NK-92 (cell line): ENCODE measurements around the gene OR8U1.
"Not testable (repeated sequence)": the region's sequence is repeated elsewhere in the genome, so short reads cannot be mapped to it uniquely, and the experiment has no call there.

ENCODE experiments used
- DNase-seq: peaks from one replicate; lab custom pipeline; 2025; ENCODE audit not compliant: unreplicated experiment; lab: John Stamatoyannopoulos, UW

OR8U1 gene

GRCh38 chr11:56375324-56375723, at the start of gene OR8U1:
Gene OR8U1 (plus strand): TSS chr11:56375624. CDS start chr11:56375624, 0 bp downstream.
- DNase-seq = no peak

- no peak for DNase-seq
Measured at GRCh38 chr11:56331861-56332491, 43.4 kb upstream of the OR8U1 start.

DNA sequence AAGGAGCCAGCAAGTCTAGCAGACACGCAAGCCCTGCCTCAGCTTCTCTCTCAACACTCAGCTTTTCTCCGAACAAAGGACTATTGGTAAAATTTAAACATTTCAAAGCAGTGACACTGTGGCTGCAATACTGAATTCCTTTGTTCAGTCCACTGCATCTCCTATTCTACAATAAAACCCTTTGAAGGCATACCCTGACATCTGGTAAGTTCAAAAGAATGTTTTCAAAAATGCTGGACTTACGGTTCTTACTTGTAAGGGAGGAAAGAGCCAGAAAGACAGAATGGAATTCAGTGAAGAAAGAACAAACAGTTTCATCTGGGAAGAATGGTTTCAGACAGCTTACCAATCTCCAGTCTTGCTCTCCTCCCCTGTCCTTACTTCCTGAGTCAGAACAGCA, 42.3 kb upstream of the OR8U1 start:
- DNase-seq = no peak

DNA sequence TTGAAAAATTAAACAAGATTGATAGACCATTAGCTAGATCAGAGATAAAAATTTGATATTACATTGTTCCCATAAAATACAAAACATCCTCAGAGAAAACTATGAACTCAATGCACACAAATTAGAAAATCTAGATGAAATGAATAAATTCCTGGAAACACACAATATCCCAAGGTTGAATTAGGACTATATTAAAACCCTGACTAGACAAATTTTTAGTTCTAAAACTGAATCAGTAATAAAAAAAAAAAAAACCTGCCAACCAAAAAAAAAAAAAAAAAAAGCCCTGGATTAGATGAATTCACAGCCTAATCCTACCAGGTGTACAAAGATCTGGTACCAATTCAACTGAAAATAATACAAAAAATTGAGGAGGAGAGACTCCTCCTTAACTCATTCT, 35.1 kb upstream of the OR8U1 start:
- DNase-seq = no peak

DNA sequence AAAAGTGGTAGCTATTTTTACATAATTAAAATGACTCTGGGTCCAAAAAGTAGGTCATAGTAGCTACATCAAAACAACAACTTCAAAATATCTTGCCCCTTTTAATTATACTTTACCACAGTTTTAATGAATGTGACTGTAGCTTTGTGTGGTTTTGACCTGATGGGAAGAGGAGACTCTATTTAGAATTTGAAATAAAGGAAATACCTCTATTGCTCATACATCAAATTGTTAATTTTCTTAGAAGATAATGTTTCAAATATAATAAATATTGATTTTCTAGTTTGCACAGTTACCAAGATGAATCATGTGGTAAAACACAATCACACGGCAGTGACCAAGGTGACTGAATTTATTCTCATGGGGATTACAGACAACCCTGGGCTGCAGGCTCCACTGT, 29.7 kb upstream of the OR8U1 start, which contains the start of gene OR8K1:
OR8K1 (plus strand) TSS at position 301 of the 400 bp plus-strand sequence; CDS start at position 301, 0 bp downstream.
- DNase-seq = no peak

- no peak for DNase-seq
Measured at GRCh38 chr11:56353991-56354390, 21.4 kb upstream of the OR8U1 start, which contains the start of gene OR8J1. Gene OR8J1 (plus strand): TSS chr11:56354291. CDS start chr11:56360247, 5,956 bp downstream.

DNA sequence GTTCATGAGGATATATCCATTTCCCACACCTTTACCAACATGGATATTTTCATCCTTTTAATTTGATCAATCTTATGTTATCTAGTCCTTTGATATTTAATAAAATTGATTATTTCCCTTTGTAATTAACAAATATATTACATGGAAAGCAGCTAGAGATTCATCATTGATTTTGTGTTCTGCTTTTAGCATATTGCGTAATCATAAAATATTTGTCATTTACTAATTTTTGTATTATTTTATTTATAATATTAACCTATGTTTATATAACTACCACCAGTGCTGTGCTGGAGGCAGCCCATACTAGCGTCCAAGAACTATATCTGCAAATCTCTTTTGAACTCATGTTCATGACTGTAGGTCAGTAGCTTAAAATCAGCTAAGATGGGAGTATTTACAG, 4.7 kb downstream of the OR8U1 start:
- no peak for DNase-seq

DNA sequence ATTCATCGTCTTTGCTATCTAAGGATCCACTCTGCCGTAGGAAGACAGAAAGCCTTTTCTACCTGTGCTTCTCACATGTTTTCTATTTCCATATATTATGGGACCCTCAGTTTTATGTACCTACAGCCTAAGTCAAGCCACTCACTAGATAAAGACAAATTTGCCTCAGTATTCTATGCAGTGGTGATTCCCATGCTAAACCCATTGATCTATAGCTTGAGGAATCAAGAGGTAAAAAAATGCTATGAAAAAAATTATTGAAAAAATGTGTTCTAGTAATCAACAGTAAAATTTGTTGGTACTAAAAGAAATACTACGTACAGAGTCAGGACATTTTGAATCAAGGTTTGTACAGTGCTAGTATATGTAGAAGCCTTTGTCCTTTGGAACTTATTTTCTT, 19.0 kb downstream of the OR8U1 start:
- no peak for DNase-seq

DNA sequence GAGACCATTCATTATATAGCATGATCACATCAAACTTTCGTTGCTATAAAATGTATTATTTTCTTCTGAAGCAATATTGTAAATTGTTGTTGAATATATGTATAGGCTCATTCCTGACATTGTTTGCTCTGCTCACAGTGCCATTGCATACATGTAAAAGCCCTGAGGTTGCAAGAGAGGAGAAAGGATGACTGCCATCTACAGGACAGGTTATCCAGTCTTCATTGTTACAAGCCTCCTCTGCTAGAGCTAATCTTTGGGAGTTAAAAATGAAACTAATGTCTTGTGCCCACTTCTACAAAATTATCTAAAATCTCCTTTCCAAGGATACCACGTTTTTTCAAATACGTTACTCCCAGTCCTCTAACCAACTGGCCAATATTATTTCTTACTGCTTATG, 20.6 kb downstream of the OR8U1 start:
- no peak for DNase-seq

DNA sequence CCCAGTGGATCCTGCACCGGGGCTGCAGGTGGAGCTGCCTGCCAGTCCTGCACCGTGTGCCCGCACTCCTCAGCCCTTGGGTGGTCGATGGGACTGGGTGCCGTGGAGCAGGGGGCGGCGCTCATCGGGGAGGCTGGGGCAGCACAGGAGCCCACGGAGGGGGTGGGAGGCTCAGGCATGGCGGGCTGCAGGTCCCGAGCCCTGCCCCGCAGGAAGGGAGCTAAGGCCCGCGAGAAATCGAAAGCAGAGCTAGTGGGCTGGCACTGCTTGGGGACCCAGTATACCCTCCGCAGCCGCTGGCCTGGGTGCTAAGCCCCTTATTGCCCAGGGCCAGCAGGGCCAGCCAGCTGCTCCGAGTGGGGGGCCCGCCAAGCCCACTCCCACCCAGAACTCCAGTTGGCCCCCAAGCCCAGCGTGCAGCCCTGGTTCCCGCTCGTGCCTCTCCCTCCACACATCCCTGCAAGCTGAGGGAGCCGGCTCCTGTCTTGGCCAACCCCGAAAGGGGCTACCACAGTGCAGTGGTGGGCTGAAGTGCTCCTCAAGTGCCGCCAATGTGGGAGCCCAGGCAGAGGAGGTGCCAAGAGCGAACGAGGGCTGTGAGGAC, 26.5 kb downstream of the OR8U1 start:
- not testable (repeated sequence) for DNase-seq

DNA sequence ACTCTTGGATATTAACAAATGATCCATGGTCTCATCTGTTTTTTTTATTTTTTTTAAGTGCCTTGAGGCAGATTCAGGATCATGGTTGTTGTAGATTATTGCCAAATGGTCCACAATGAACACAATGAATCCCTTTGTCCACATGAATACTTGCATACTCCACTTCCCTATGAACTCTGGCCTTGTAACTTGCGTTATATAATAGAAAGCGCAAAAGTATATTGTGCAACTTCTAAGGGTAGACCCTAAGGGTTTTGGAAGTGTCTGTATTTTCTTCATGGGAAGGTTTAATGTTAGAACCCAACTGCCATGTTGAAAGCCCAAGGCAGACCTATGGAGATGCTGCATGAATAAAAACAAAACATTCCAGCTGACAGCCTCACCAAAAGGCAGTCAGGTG, 29.0 kb downstream of the OR8U1 start:
- DNase-seq = no peak

DNA sequence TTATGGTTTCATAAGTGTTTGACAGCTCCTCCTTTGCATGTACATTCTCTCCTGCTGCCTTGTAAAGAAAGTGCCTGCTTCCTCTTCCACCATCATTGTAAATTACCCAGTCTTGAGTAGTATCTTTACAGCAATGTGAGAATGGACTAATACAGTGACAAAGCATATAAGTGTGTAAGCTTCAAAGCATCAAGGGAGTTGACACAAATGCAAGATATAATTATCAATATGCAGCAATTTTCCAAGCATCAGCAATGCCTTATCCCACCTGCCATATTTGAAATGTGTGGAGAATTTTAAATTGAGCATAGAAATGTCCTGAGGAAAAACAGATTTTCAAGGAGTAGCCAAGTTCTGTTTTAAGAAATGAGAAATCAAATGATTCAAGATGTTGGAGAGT, 35.4 kb downstream of the OR8U1 start:
- no peak for DNase-seq

- DNase-seq = no peak
Measured at GRCh38 chr11:56412396-56412795, 37.0 kb downstream of the OR8U1 start, which contains the start of gene OR5AL1. Gene OR5AL1 (plus strand): TSS chr11:56412696.
